SK-N-SH treated with all-trans-retinoic acid at 6 μM for 48 hours (cell line): ENCODE measurements around the gene HTR4.

Source experiments
- ATAC-seq: fragments of 200-7000 bp; cut with Tn5 transposase; 3 replicates; pipeline ENCODE4 v1.9.1; 2020; ENCODE audit warnings: mild to moderate bottlenecking, moderate library complexity
- CREB5 ChIP-seq: fragments of 250-450 bp; sonication (Bioruptor Pico); IDR thresholded peaks from 2 replicates; pipeline ENCODE4 v1.5.1; 2020; ENCODE audit warnings: low read depth, mild to moderate bottlenecking, moderate library complexity
- CSRNP3 ChIP-seq: fragments of 250-450 bp; sonication (Bioruptor Pico); IDR thresholded peaks from 2 replicates; pipeline ENCODE4 v1.5.1; 2021; ENCODE audit warnings: mild to moderate bottlenecking, moderate library complexity
- GLIS3 ChIP-seq: fragments of 250-450 bp; sonication (Bioruptor Pico); IDR thresholded peaks from 2 replicates; pipeline ENCODE4 v1.5.0; 2020; ENCODE audit warnings: mild to moderate bottlenecking, moderate library complexity
- ISL1 ChIP-seq: fragments of 250-450 bp; sonication (Bioruptor Pico); IDR thresholded peaks from 2 replicates; pipeline ENCODE4 v2.1.2; 2022; ENCODE audit warnings: mild to moderate bottlenecking, moderate library complexity
- OSR1 ChIP-seq: fragments of 250-450 bp; sonication (Bioruptor Pico); IDR thresholded peaks from 2 replicates; pipeline ENCODE4 v1.8.0; 2022; ENCODE audit warnings: moderate library complexity, mild to moderate bottlenecking, inconsistent platforms
- PATZ1 ChIP-seq: fragments of 250-450 bp; sonication (Bioruptor Pico); IDR thresholded peaks from 2 replicates; pipeline ENCODE4 v1.8.0; 2020; ENCODE audit warnings: mild to moderate bottlenecking, moderate library complexity, borderline replicate concordance
- POU6F1 ChIP-seq: fragments of 250-450 bp; sonication (Bioruptor Pico); IDR thresholded peaks from 2 replicates; pipeline ENCODE4 v1.8.0; 2021; ENCODE audit warnings: low read depth, mild to moderate bottlenecking, moderate library complexity, borderline replicate concordance
- RARB ChIP-seq: fragments of 250-450 bp; sonication (Bioruptor Pico); IDR thresholded peaks from 2 replicates; pipeline ENCODE4 v1.8.0; 2021; ENCODE audit warnings: mild to moderate bottlenecking, moderate library complexity
- TCF4 ChIP-seq: fragments of 250-450 bp; sonication (Bioruptor Pico); IDR thresholded peaks from 2 replicates; pipeline ENCODE4 v1.8.0; 2021; ENCODE audit warnings: mild to moderate bottlenecking, moderate library complexity, borderline replicate concordance
- TOX ChIP-seq: fragments of 250-450 bp; sonication (Bioruptor Pico); IDR thresholded peaks from 2 replicates; pipeline ENCODE4 v1.8.0; 2021; ENCODE audit warnings: mild to moderate bottlenecking, moderate library complexity, borderline replicate concordance
- TSHZ2 ChIP-seq: fragments of 250-450 bp; sonication (Bioruptor Pico); IDR thresholded peaks from 2 replicates; pipeline ENCODE4 v1.5.0; 2020; ENCODE audit warnings: mild to moderate bottlenecking, moderate library complexity
- ZC3H10 ChIP-seq: fragments of 250-450 bp; sonication (Bioruptor Pico); IDR thresholded peaks from 2 replicates; pipeline ENCODE4 v1.5.1; 2021; ENCODE audit warnings: mild to moderate bottlenecking, moderate library complexity
- ZFP30 ChIP-seq: fragments of 450-650 bp; formaldehyde crosslinking; IDR thresholded peaks from 2 replicates; pipeline ENCODE4 v1.5.0; 2022; ENCODE audit warnings: mild to moderate bottlenecking, moderate library complexity
- ZNF70 ChIP-seq: fragments of 450-650 bp; formaldehyde crosslinking; IDR thresholded peaks from 2 replicates; pipeline ENCODE4 v1.5.0; 2020; ENCODE audit warnings: mild to moderate bottlenecking, moderate library complexity

The HTR4 gene

GRCh38 chr5:148665431-148665830 is 11.1 kb upstream of the HTR4 start:
- TF ChIP-seq ISL1 = no peak
- no peak for TF ChIP-seq TCF4 (CRISPR knock-in tag)
- TF ChIP-seq TOX (CRISPR knock-in tag) = no peak
- no peak for TF ChIP-seq GLIS3
- no peak for TF ChIP-seq ZFP30 (CRISPR knock-in tag)
- TF ChIP-seq POU6F1 (CRISPR knock-in tag) = no peak
- ATAC-seq = no peak

- no peak for TF ChIP-seq OSR1 (CRISPR knock-in tag)
- no peak for TF ChIP-seq POU6F1 (CRISPR knock-in tag)
- TF ChIP-seq ZNF70 (CRISPR knock-in tag) = no peak
- no peak for TF ChIP-seq CREB5 (CRISPR knock-in tag)
- no peak for TF ChIP-seq TOX (CRISPR knock-in tag)
- TF ChIP-seq RARB = no peak
- TF ChIP-seq GLIS3 = no peak
- ATAC-seq = no peak
Observed at GRCh38 chr5:148663509-148663908, 9.2 kb upstream of the HTR4 start.

- TF ChIP-seq ZC3H10 (CRISPR knock-in tag) (no peak), PATZ1 (CRISPR knock-in tag) (no peak), TOX (CRISPR knock-in tag) (no peak), GLIS3 (no peak), TSHZ2 (CRISPR knock-in tag) (no peak), CSRNP3 (no peak), ZFP30 (CRISPR knock-in tag) (no peak), OSR1 (CRISPR knock-in tag) (no peak), POU6F1 (CRISPR knock-in tag) (no peak)
- no peak for ATAC-seq
Observed at GRCh38 chr5:148660346-148660660, 6.0 kb upstream of the HTR4 start.
